Thyroid gland (tissue), 4 donors: Measurements from ENCODE around the gene FAM117B.

ENCODE experiments used
- POLR2A ChIP-seq, 2 donors: fragments of 450-650 bp; IDR thresholded peaks; one replicate each; pipeline ENCODE4 v1.6.1; 2017; ENCODE audit warnings: antibody characterized with exemption in 2 of 2, mild to moderate bottlenecking in 2 of 2, moderate library complexity in 1 of 2
- TF ChIP-seq, protein P1 (sequence below), 6 experiments: fragments of 200-600 bp in 3 of 6; fragments of 450-650 bp in 3 of 6; sonication (generic) in 3 of 6; IDR thresholded peaks; one replicate each; pipeline ENCODE4 v1.5.1; 2016 to 2019; ENCODE audit warnings: antibody characterized with exemption in 6 of 6, mild to moderate bottlenecking in 2 of 6, inconsistent platforms in 1 of 6, moderate library complexity in 1 of 6

DNA sequence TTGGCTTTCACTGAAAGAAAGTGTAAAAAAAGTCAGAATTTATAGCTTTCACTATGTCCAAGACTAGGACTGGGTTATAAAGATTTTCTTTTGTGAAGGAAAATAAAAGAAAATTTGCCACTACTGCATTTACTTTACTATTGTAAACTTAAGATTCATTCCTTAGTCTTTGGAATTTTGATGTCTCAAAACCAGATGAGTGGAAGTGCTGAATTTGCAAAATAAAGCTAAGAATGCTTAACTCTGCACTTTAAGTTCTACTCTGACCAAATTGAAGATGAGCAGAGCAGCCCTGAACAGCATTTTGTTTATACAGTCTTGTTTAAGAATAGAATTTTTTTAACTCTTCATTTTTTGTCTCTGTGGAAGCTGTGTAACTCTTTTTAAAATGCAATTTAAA, 134.4 kb downstream of the FAM117B start:
- TF ChIP-seq, protein P1, sequence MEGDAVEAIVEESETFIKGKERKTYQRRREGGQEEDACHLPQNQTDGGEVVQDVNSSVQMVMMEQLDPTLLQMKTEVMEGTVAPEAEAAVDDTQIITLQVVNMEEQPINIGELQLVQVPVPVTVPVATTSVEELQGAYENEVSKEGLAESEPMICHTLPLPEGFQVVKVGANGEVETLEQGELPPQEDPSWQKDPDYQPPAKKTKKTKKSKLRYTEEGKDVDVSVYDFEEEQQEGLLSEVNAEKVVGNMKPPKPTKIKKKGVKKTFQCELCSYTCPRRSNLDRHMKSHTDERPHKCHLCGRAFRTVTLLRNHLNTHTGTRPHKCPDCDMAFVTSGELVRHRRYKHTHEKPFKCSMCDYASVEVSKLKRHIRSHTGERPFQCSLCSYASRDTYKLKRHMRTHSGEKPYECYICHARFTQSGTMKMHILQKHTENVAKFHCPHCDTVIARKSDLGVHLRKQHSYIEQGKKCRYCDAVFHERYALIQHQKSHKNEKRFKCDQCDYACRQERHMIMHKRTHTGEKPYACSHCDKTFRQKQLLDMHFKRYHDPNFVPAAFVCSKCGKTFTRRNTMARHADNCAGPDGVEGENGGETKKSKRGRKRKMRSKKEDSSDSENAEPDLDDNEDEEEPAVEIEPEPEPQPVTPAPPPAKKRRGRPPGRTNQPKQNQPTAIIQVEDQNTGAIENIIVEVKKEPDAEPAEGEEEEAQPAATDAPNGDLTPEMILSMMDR (IDR thresholded peaks at IDR 0.05) = no peak
- TF ChIP-seq POLR2A (IDR thresholded peaks at IDR 0.05) = no peak
